ENCODE measurements around the gene DIPK2A.
A peak's percentile ranks its signal among the peaks of the same experiment; 100 is the strongest.

DIPK2A gene, protein sequence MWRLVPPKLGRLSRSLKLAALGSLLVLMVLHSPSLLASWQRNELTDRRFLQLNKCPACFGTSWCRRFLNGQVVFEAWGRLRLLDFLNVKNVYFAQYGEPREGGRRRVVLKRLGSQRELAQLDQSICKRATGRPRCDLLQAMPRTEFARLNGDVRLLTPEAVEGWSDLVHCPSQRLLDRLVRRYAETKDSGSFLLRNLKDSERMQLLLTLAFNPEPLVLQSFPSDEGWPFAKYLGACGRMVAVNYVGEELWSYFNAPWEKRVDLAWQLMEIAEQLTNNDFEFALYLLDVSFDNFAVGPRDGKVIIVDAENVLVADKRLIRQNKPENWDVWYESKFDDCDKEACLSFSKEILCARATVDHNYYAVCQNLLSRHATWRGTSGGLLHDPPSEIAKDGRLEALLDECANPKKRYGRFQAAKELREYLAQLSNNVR

DNA sequence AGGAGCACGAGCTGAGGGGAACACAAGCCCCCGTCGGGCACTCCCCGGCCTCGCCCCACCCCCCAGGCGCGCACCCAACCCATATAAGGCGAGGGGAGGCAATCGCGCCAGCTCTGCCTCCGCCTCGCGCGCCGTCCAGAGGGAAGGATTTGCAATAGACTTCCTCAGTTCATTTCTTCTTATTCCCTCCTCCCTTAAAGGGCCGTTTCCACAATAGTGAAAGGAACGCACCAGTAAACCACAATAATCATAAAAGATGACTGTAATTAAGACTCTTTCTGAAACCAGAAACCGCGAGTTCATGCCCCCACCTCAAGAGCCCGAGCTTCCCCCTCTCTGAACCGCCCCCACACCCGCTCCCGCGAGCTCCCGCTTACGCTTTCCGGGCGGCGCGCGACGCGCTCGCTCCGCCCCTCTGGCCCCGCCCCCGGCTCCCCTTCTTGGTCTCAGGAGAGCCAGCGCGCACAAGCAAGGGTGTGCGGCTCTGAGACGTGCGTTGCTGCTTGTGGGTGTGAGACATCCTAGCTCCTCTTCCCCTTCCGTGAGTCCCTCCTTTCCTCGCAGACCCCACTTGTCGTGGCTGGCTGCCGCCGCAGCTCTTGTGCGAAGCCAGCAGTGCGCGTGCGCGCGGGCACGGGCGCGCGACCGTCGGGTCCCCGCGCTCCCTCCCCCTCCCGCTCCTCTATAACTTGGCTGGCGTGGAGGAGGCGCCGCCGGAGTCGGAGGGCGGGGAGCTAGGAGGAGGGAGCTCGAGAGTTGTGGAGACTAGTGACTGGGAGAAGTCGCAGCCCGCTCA lies at the start of gene DIPK2A:
TSS of gene DIPK2A (plus strand) at position 465 of the 796 bp plus-strand sequence. CDS start 510 bp downstream, outside the sequence.
- DNase-seq (ENCODE audit: low read depth) = peak; percentile 86

DNA sequence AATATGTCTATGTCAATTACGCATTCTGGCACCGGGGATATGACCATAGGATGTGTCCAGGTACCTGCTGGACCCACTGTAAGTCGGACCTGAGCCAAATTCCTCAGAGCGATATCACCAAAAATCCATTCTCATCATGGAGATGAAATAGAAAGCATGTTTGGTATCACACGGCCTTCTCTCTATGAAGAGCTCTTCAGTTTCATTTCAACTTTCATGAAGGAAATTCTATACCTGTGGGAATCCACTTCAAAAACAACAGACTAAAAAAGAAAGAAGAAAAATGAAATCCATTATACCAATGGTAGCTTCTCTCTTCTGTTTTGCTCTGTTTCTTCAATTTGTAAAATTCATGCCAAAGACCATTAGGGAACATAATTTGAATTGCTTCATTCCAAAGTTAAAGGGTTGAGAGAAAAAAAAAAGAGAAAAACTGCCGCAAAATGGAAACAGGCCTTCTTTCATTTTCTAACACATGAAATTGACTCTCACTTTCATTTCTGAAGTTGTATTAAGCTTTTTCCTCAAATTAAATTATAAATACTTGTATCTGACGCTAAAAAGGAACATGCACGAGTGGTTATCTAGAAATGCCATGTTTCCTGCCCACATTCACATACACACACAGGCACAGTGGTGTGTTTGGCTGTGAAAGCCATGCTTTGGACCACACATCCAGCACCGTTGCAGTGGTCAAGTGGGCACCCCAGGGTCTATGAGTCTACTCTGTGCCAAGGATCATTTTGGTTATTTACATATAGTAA lies 46.9 kb upstream of the DIPK2A start:
- DNase-seq (ENCODE audit: low read depth) = no peak

DNA sequence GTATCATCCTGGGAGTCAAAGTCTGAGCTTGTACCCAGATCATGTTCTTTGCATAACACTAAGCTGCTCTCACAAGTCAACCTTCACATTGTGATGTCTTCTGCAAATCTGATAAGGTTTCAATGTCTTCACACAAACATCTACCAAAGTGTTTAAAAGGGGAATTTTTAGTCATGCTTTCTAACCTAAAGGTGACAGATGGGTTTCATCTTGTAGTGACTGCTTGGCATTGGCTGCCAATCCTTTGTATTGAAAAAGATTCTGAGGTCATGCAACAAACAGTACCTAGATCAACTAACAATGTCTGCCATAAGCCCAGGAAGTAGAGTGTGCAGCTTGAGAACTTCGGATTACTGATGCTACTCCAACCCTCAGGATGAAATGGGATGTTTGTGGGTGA lies 43.6 kb upstream of the DIPK2A start:
- DNase-seq (ENCODE audit: low read depth) = no peak

DNA sequence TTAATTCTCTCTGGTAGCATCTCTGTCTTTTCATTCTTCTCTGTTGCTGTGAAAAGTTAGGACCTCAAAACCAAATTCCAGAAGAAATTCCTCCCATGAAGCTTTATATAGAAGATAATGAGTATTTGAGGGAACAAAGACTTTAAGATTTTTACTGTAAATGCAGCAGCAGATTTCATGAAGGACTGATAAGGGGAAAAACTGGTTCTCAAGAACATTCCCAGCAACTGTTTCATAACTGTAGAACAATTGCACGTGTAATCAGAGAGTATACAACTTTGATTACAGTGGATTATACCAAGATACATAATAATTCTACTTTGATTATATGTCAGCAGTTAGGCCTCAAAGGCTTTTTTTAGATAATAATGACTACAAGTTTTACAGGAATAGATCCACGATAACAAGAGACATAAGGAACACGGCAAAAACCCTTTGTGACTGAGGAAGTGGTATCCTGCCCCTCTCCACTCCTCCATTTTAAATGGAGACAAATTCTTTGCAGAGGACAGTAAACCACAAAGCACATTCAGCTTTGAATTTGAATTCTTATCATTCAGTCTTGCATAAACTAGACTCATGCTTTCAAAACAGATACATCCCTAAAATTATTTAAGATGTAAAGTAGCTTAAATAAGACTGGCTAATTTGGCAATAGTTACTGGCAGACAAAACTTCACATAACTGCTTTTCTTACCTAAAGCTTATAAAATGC lies 42.9 kb upstream of the DIPK2A start:
- DNase-seq (ENCODE audit: low read depth) = no peak

DNA sequence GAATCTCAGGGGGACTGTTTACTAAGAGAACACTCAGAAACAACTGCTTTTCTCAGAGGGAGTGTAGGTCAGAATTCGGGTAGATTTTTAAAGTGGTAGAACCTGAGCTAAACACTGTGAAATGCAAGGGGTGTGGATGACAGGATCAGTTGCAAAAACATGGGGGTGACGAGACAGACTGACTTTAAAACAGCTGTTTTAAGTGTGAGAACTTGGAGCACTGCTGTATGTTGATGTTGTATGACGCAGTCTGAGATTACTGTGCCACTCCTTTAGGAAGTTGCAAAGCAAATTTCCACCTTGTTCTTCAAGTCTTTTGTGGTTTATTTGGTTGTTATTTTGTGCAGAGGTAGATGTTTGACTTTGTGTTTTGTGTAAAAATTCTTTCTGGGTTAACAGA lies 36.8 kb upstream of the DIPK2A start:
- no peak for DNase-seq (ENCODE audit: low read depth)

DNA sequence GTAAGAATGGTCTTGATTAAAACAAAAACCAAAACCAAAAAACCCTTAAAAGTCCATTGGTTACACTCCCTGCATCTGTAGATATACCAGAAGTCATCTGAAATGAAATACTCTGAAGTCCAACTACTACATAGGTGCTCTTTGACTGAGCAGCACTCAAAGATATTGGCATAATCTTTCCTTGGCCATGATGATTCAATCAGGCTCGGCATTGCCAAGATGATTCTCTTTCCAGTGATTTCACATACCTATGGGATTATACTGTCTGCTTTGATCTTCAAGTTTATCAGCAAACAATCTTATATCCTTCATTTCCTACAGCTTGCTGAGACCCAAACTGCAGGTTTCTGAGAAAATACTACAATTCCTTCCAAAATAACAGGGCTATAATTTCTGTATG lies 35.9 kb upstream of the DIPK2A start:
- no peak for DNase-seq (ENCODE audit: low read depth)

DNA sequence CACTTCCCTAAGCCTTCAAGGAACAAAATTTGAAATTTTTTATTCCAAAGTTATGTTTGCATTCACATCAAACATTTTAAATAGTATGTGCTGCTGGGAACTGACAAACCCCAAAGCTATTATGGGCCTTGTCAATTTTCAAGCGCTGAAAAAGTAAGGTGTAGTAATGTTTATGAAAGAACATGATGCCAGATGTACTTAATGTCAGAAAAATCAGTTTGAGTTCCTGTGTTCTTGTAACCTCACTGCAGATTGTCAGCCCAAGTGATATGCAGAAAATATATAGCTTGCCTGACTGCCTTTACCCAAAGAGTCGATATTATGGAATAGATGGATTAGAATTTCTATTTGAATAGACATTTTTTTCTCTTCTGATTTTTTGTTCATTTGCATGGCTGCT lies 20.8 kb upstream of the DIPK2A start:
- DNase-seq (ENCODE audit: low read depth) = no peak

DNA sequence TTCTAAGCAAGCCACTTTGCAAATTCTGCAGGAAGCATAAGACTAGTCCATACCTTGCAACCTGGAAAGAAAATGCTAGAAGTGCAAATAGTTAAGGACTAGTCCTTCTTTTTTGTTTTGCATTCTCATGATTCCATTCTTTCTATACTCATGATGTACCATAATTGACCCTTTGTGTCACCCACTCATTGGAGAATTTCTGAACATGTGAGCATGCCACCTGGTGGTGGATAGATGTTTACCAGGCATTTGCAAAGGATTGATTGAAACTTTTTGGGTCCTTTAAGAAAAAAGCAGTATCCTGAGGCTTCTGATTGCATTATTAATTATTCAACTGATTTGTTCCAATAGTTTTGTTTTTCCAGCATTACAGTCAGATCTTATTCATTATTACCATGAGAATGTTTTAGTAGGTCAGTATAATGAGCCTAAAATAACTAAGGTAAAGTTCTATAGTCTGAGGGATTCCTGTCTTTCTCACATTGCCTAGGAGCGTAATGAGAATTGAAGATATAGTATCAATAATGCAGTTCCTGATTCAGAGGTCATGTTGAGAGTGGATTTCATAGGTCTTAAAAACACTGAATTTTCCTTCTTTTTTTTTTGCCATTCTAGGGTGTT lies 20.2 kb upstream of the DIPK2A start:
- no peak for DNase-seq (ENCODE audit: low read depth)

DNA sequence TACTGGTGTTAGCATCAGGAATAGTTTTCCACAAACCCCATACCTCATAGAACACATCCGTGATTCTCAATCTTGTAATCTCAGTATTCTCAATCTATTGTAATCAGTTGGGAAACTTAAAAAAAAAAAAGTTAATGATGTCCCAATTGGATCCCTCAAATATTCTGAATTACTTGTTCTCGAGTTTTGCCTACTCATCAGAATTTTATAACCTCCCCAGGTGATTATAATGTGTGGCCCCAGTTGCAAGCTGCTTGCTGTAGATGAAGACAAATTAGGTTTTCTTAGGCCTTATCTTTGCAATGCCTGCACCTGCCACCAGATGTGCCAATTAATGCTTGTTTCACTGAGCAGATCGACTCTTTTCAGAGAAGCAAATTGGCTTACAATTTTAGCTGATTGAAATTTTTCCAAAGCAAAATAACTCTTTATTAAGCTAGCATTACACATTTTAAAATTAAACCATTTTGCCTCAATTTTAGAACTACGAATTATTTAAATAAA lies 19.0 kb upstream of the DIPK2A start:
- DNase-seq (ENCODE audit: low read depth) = no peak

DNA sequence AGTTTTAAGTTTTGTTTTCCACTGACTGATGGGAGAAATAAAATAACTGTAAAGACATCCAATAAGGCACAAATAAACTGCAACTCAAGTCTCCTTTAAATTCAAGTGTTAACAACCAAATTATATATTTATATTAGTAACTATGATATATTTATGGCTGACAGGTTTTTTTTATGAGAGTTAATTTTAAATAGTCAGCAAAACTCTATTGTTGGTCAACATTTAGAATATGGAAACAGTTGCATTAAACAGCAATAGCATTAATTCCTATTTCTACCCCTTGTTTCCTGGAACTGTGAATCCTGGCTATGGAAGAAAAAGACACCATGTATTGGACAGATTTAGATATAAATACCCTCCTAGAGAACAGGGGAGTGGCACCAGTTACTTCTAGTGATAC lies 16.5 kb upstream of the DIPK2A start:
- DNase-seq (ENCODE audit: low read depth) = no peak

DNA sequence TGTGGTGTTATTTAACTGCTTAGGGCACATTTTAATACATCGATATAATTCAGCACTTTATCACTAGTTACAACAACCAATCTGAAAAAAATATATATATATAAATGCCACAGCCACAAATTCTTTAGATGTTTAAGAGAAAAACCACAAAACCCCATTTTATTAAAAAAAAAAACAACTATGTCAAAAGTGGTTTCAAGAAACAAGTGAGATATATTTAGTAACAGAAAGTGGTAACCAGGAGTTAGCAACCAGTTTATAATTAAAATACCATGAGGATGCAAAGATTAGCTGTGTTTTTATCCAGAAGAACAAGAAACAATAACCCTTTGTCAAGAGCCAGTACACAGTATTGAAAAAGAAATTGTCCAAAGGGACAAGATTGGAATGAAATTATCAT lies 14.8 kb upstream of the DIPK2A start:
- DNase-seq (ENCODE audit: low read depth) = no peak

DNA sequence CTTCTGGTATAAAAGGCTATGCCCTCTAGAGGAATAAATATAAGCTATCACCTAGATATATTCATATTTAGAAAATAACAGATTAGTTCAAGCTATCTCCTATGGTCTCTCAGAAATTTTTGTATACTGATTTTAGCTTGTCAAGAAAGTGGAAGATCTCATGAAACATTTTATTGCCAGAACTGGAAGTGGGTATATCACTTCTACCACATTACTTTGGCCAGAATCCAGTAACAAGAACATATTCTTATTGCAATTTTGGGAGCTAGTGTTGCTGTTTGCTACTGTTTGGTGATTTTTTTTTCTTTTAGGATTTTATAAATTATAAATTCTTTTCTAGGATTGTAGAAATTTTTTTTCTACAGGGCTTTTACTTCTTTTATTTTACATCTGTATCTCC lies 14.2 kb upstream of the DIPK2A start:
- no peak for DNase-seq (ENCODE audit: low read depth)

DNA sequence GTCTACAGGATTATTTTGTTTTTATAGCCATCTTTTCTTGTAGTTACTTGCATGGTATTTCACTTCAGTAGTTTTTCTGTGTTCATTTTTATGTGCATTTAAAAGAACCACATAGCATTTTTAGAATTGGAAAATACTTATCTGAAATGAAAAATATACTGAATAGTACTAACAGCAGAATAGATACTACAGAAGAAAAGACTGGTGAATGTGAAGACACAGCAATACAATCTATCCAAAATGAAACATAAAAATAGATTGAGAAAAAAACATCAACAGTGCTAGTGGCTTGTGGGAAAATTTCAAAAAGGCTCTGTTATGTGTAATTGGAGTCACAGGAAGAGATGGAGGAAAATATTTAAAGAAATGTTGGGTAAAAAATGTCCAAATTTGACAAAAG lies 12.7 kb upstream of the DIPK2A start:
- DNase-seq (ENCODE audit: low read depth) = no peak

DNA sequence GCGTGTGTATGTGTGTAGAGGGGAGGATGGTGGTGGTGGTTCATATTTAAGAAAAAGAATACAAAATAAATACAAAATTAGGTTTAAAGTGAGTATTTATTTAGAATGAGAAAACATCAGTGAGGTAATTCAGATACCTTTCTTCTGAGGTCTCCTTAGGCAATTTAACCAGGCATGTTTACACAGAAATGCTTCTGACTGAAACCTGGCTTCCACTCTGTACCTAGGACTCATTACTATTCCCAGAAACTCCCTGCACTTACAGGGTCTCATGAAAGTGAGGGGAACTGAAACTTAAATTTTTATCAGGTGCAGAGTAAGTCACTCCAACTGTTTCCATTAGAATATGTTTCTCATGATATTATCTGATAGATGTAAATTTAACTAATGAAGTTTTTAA lies 10.3 kb upstream of the DIPK2A start:
- no peak for DNase-seq (ENCODE audit: low read depth)

DNA sequence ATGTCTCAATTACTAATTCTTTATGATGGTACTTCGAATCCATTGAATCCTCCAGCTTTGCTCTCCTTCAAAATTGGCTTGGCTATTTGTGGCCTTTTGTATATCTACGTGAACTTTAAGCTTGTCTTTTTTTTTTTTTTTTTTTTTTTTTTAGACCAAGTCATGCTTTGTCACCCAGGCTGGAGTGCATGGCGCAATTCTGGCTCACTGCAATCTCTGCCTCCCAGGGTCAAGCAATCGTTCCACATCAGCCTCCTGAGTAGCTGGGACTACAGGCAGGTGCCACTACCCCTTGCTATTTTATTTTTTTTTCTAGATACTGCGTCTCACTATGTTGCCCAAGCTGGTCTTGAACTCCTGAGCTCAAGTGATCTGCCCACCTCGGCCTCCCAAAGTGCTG lies 7.7 kb upstream of the DIPK2A start:
- DNase-seq (ENCODE audit: low read depth) = no peak

DNA sequence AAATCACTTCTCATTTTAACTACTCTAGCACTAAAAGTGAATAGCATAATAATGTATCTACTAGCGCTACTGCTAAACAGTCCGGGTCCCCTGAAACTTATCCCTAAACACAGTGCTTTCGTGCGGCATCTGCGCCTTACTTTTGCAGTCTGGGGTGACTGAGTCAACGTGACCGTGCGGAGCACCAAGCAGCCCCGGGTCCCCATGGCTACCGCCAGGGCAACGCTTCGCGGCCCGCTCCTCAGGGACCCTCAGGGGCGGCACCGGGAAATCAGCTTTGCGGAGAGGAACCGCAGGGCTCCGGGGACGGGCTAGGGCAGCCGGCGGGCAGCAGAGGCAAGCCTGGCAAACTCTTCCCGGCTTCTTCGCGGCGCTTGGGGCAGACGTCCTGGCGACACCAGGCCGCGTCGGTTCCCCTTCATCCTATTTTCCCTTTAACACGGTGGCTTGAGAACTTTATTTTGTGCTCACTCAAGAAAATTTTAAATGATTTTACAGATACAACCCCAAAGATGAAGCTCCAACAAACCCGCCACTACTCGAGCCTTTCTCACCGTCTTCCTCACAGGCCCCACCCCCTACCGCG lies 757 bp upstream of the DIPK2A start:
- DNase-seq (ENCODE audit: low read depth) = no peak

DNA sequence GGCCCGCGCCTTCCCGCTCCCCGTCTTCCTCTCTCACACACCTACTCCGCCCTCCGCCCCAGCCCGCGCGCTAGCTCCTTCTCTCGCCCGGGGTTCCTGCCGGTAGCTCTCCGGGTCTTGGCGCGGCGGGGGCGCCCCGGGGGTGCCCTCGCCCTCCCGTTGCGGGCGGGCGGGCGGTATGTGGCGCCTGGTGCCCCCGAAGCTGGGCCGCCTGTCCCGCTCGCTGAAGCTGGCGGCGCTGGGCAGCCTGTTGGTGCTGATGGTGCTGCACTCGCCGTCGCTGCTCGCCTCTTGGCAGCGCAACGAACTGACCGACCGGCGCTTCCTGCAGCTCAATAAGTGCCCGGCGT lies 507 bp downstream of the DIPK2A start:
- no peak for DNase-seq (ENCODE audit: low read depth)

DNA sequence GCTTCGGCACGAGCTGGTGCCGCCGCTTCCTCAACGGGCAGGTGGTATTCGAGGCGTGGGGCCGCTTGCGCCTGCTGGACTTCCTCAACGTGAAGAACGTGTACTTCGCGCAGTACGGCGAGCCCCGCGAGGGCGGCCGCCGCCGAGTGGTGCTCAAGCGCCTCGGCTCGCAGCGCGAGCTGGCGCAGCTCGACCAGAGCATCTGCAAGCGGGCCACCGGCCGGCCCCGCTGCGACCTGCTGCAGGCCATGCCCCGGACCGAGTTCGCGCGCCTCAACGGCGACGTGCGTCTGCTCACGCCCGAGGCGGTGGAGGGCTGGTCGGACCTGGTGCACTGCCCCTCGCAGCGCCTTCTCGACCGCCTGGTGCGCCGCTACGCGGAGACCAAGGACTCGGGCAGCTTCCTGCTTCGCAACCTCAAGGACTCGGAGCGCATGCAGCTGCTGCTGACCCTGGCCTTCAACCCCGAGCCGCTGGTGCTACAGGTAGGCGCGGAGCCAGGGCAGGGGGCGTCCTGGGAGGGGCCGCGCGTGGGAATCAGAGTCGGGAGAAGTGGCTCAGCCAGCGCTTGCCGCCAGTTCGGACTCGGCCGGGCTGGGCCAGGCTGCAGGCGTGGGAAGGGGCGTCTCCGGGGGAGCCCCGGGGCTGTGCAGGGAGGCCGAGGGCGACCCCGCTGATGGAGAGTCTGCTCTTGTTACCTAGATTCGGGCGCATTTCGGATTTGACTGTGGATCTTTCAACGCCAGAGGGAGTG lies 1.1 kb downstream of the DIPK2A start:
- peak; percentile 7 for DNase-seq (ENCODE audit: low read depth)

DNA sequence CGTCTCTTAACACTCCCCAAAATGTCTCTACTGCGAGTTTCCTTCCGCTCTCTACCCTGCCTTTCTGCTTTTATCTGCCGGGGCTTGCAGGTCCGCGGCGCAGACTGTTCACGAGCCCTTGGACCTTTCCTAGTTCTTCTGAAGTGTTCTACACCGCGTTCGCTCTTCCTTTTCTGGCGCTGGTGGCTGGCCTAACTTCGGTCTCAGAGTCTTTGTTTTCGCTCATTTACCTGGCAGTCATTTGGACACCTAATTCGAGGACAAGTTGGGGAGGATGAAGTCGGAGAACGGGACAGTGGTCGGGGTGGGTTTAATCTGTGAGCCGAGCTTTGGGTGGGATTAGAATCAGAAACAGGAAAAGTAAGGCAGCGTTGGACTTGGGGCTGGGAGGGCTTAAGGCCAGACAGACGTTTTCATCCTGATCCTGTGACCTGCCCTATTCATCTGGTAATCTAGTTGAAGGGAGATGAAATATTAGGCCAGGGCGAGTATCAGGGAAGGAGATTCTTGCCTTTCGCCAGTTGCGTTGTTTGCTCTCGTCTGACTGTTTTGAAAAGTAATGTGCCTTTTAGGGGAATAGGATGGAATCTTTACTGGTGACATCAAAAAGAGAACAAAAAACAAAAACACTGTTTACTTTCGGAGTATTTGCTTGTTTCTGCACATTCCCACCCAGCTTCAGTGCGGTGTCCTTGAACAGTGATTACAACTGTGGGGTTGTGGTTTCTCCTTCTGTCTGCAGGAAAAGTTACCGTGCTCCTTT lies 1.8 kb downstream of the DIPK2A start:
- peak; percentile 44 for DNase-seq (ENCODE audit: low read depth)
